B cell (primary cell): ENCODE data around the gene SELENOP. TPM values are rescaled to one million over a fixed set of nuclear protein-coding genes. Genes with fewer than 3 reads are reported as not detected.

Experiments
- ATAC-seq: fragments of 200-7000 bp; cut with Tn5 transposase; one replicate; pipeline ENCODE4 v1.10.0; 2021; ENCODE audit warnings: low read depth, mild to moderate bottlenecking, moderate number of reproducible peaks, moderate library complexity
- CTCF ChIA-PET: fragments of 350-600 bp; sonication (Branson Sonifier 250); formaldehyde crosslinking; loops from one replicate; lab custom pipeline; 2021; ENCODE audit warnings: antibody characterized with exemption, inconsistent platforms; lab: Charles Lee
- POLR2A ChIA-PET: fragments of 350-600 bp; sonication (Branson Sonifier 250); formaldehyde crosslinking; loops from one replicate; lab custom pipeline; 2021; ENCODE audit warnings: antibody characterized with exemption; lab: Charles Lee
- DNase-seq: peaks from one replicate; pipeline ENCODE4 v3.0.0; 2013
- H2AFZ ChIP-seq: 2 replicates; pipeline ENCODE4 v1.6.1; 2012; ENCODE audit warnings: mild to moderate bottlenecking, low read depth, low read length; ENCODE audit not compliant: insufficient read depth, poor library complexity, severe bottlenecking
- H3K27ac ChIP-seq, 2 donors: 1 replicate in 1 of 2; 2 replicates in 1 of 2; pipeline ENCODE4 v1.5.1; 2012 to 2013; ENCODE audit warnings: low read length in 2 of 2, mild to moderate bottlenecking in 2 of 2, moderate library complexity in 1 of 2
- H3K27me3 ChIP-seq, 4 experiments: fragments of 200-600 bp in 1 of 4; sonication (generic) in 1 of 4; replicated peaks in 1 of 4; 1 replicate in 2 of 4; 2 replicates in 2 of 4; pipeline versions ENCODE4 v1.6.1 to v1.7.0; 2013 to 2016; ENCODE audit warnings: low read length in 3 of 4, mild to moderate bottlenecking in 2 of 4, mixed read lengths in 1 of 4, moderate library complexity in 1 of 4; ENCODE audit not compliant: insufficient read depth in 4 of 4, control insufficient read depth in 3 of 4; ENCODE audit errors: control extremely low read depth in 1 of 4
- H3K36me3 ChIP-seq, 2 experiments: replicated peaks in 1 of 2; 1 replicate in 1 of 2; 2 replicates in 1 of 2; pipeline versions ENCODE4 v1.6.1 to v1.7.1; 2013; ENCODE audit warnings: low read length in 1 of 2; ENCODE audit not compliant: insufficient read depth in 2 of 2, control insufficient read depth in 1 of 2; ENCODE audit errors: control extremely low read depth in 1 of 2, extremely low read depth in 1 of 2
- H3K4me1 ChIP-seq, 2 donors: fragments of 200-600 bp in 1 of 2; sonication (generic) in 1 of 2; 1 replicate in 1 of 2; 2 replicates in 1 of 2; pipeline versions ENCODE4 v1.5.1 to v1.6.1; 2013 to 2017; ENCODE audit warnings: low read length in 2 of 2; ENCODE audit not compliant: control insufficient read depth in 2 of 2, insufficient read depth in 2 of 2
- H3K4me2 ChIP-seq: replicated peaks from 2 replicates; pipeline ENCODE3; 2012; ENCODE audit warnings: mild to moderate bottlenecking, low read depth, low read length; ENCODE audit not compliant: poor library complexity, severe bottlenecking
- H3K4me3 ChIP-seq, 5 experiments: fragments of 200-600 bp in 1 of 5; sonication (generic) in 1 of 5; 1 replicate in 3 of 5; 2 replicates in 2 of 5; pipeline versions ENCODE4 v1.5.1 to v1.7.0; 2011 to 2016; ENCODE audit warnings: low read length in 4 of 5, mild to moderate bottlenecking in 4 of 5, low read depth in 2 of 5, control low read depth in 1 of 5, moderate library complexity in 1 of 5; ENCODE audit not compliant: insufficient read depth in 1 of 5; ENCODE audit errors: control extremely low read depth in 1 of 5, extremely low read depth in 1 of 5
- H3K79me2 ChIP-seq: fragments of 200-600 bp; sonication (generic); one replicate; pipeline ENCODE4 v1.6.0; 2016; ENCODE audit warnings: low read length; ENCODE audit not compliant: control insufficient read depth, insufficient read depth
- H3K9ac ChIP-seq: fragments of 200-600 bp; sonication (generic); 2 replicates; pipeline ENCODE4 v1.6.1; 2017; ENCODE audit warnings: mild to moderate bottlenecking, low read length, moderate library complexity
- H3K9me3 ChIP-seq, 3 donors: one replicate each; pipeline versions ENCODE4 v1.6.1 to v1.7.1; 2013; ENCODE audit warnings: low read length in 2 of 3; ENCODE audit not compliant: control insufficient read depth in 2 of 3, insufficient read depth in 1 of 3; ENCODE audit errors: control extremely low read depth in 1 of 3
- H4K20me1 ChIP-seq: 2 replicates; pipeline ENCODE4 v1.6.0; 2012; ENCODE audit warnings: mild to moderate bottlenecking, low read length; ENCODE audit not compliant: insufficient read depth, control insufficient read depth, poor library complexity, severe bottlenecking
- H3K27ac Mint-ChIP-seq: one replicate; pipeline ENCODE4 v1.8.0; 2021; ENCODE audit warnings: mixed read lengths
- H3K27me3 Mint-ChIP-seq: one replicate; pipeline ENCODE4 v1.8.0; 2021; ENCODE audit warnings: mixed read lengths
- H3K4me1 Mint-ChIP-seq: one replicate; pipeline ENCODE4 v1.8.0; 2021; ENCODE audit warnings: mixed read lengths
- H3K4me3 Mint-ChIP-seq: one replicate; pipeline ENCODE4 v1.8.0; 2021; ENCODE audit warnings: mixed read lengths
- H3K9me3 Mint-ChIP-seq: one replicate; pipeline ENCODE4 v1.8.0; 2022; ENCODE audit warnings: mixed read lengths; ENCODE audit not compliant: insufficient read depth
- CTCF ChIP-seq: fragments of 200-600 bp; IDR thresholded peaks from one replicate; pipeline ENCODE4 v1.8.0; 2022; ENCODE audit warnings: antibody characterized with exemption, mild to moderate bottlenecking
- EZH2 ChIP-seq: IDR thresholded peaks from 2 replicates; pipeline ENCODE4 v1.6.1; 2012; ENCODE audit warnings: borderline replicate concordance, low read depth, mild to moderate bottlenecking, moderate library complexity, low read length; ENCODE audit not compliant: insufficient read depth, poor library complexity, severe bottlenecking
- WGBS: methylation state at CpG from one replicate; pipeline ENCODE4 v1.1.5; 2013; ENCODE audit warnings: missing lambda C conversion rate; ENCODE audit not compliant: insufficient coverage; 5-methylcytosine and 5-hydroxymethylcytosine counted together
- intact Hi-C: fragments of 100-400 bp; cut with micrococcal nuclease; formaldehyde crosslinking; loops from one replicate; pipeline ENCODE4 v1.10.0; 2022
- polyA plus RNA-seq: library from polyadenylated mRNA; depleted of rRNA; stranded (reverse); fragments of >200 nt; gene quantifications from 2 replicates; pipeline ENCODE4 v1.2.3, GENCODE V29; 2012
- total RNA-seq, 2 donors: library from RNA; stranded (reverse); fragments of 120-200 nt in 1 of 2; gene quantifications; 1 replicate in 1 of 2; 2 replicates in 1 of 2; pipeline versions ENCODE4 v1.2.3 to v1.2.4, GENCODE V29; 2013 to 2022

Gene SELENOP
- total and polyA plus RNA-seq, 2 donors (not counting 1 experiment from before 2014, with no cell fraction given) = 0.12 TPM; not detected in 1

DNA sequence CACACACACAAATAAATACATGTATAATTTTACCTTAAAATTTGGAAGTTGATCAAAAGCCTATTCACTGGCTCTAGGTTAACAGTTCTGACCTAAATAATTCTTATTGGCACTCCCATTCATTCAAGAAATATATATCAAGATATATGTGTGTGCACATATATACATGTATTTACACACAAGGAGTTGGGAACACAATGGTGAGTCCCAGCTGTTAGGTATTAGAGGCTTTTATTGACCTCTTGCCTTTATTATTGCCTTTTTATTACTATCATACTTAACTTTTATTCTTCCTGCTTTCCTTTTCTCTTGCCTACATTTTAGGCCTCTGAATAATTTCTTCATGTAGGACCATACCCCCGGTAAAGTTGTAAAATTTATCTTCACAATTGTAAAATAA, 30.1 kb downstream of the SELENOP start:
- 80% methylated on average over 1 of the region's 1 CpG for WGBS
- Mint-ChIP-seq H3K27ac (no peak overlapping the region), H3K4me3 (no peak overlapping the region), H3K27me3 (no peaks in the 10 kb centered on the region), H3K4me1 (no peaks in the 10 kb centered on the region), H3K9me3 (peaks cover 14% of the 10 kb centered on the region)
- Histone ChIP-seq H4K20me1 (no peaks in the 10 kb centered on the region), H3K9ac (no peak overlapping the region), H2AFZ (no peak overlapping the region), H3K4me3 (no peak overlapping the region), H3K79me2 (no peaks in the 10 kb centered on the region), H3K4me1 (no peaks in the 10 kb centered on the region), H3K4me2 (no peak overlapping the region), H3K36me3 (no peaks in the 10 kb centered on the region), H3K9me3 (peaks cover 0 to 9% (median 2%) of the 10 kb centered on the region in 3 donors), H3K27me3 (peaks cover 0 to 2% (median 0%) of the 10 kb centered on the region in 4 experiments), H3K27ac (no peak overlapping the region)
- POLR2A ChIA-PET = no interaction called here
- CTCF ChIA-PET = interaction anchor here (1.0 kb wide), 1 partner anchor 776 kb away, joined by 3 read pairs; no protein-coding TSS in a partner anchor
- TF ChIP-seq EZH2 = no peak
- no peak for TF ChIP-seq CTCF
- DNase-seq (no peak), ATAC-seq (no peak)
- intact Hi-C loops = no loop called here

- no CpG with 5 or more reads among the region's 1 CpG for WGBS
- no peaks in the 10 kb centered on the region for H3K4me1 Mint-ChIP-seq
- Histone ChIP-seq H3K4me3 (no peak overlapping the region), H3K27me3 (peaks cover 0 to 2% (median 0%) of the 10 kb centered on the region in 4 experiments), H3K4me2 (no peak overlapping the region), H3K36me3 (no peaks in the 10 kb centered on the region), H2AFZ (no peak overlapping the region), H3K4me1 (no peaks in the 10 kb centered on the region), H3K9ac (no peak overlapping the region), H3K79me2 (no peaks in the 10 kb centered on the region), H3K27ac (no peak overlapping the region), H4K20me1 (no peaks in the 10 kb centered on the region), H3K9me3 (no peaks in the 10 kb centered on the region)
- no peak overlapping the region for H3K4me3 Mint-ChIP-seq
- no peaks in the 10 kb centered on the region for H3K27me3 Mint-ChIP-seq
- no peak overlapping the region for H3K27ac Mint-ChIP-seq
- no peak for TF ChIP-seq EZH2
- TF ChIP-seq CTCF = no peak
- peaks cover 3% of the 10 kb centered on the region for H3K9me3 Mint-ChIP-seq
- ChIA-PET CTCF (interaction anchor here (1.7 kb wide), 1 partner anchor 11 kb away, joined by 4 read pairs; no protein-coding TSS in a partner anchor), POLR2A (no interaction called here)
- DNase-seq (no peak), ATAC-seq (no peak)
- intact Hi-C loops = no loop called here
These were observed 32.6 kb downstream of the SELENOP start for GRCh38 chr5:42779083-42779482.
